Stimulated activated CD4-positive, alpha-beta T cell treated with anti-CD3 and anti-CD28 coated beads, Interleukin-2, amount 100 ng/mL, for 24 hours (primary cell): ENCODE data around the gene PITX2.

Experiments
- DNase-seq, 2 donors: peaks; one replicate each; pipeline ENCODE4 v3.0.0-alpha.2; 2020

PITX2 gene

DNA sequence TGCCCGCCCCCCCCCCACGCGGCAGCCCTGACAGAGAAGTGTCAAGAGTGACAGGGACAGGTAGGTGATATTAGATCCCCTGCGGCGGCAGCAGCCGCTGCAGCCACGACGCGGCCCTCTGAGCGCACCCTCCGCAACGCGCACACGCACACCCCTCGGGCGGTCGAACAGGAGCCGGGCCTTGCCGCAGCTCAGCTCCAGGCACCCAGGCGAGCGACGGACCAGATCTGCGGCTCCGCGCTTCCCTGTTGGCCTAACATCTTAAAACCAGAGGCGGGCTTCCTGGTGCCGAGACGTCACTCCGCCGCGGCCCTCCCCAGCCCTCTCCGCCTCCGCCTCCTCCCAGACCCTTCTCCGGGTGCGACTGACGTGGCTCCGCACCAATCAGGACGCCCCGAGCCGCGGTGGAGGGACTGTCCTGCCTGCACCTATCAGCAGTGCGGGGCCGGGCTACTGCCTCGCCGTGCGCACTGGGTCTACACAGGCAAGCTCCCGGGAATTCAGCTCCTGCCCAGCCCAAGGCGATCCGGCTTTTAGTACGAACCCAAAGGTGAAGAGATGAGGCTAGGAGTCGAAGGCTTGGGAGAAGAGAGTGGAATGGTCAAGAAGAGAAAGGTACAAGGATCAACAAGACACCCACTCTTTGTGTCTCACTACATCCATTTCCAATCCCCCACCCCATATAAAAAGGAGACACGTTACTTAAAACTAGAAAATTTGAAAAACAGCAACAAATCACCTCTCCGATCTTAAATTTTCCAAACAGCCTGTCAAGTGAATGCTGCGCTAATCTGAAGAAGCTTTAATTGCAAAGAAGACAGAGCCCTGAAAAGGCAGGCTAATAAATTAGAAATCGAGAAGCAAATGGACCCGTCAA is at the start of gene PITX2:
TSS of gene PITX2 (minus strand) at position 237 of the 877 bp plus-strand sequence. CDS start 617 bp downstream, outside the sequence.
- peak; percentile 34 to 70 for DNase-seq

DNA sequence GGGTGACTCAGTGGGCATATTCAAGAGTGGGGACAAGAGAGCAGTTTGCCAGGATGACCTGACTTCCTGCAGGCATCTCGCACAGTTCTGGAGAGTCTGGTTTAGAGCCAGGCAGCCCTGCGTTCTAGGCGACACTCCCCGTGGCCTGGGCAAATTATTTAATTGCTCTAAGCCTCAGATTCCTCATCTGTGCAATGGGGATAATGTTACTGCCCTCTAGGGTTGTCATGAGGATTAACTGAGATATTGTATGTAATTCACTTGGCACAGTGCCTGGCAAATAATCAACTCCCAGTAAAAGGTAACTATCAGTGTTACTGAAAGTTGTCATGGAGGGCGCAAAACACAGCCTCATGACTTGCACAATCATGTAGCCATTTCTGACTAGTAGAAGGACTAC is 48.8 kb upstream of the PITX2 start:
- DNase-seq, result no peak

DNA sequence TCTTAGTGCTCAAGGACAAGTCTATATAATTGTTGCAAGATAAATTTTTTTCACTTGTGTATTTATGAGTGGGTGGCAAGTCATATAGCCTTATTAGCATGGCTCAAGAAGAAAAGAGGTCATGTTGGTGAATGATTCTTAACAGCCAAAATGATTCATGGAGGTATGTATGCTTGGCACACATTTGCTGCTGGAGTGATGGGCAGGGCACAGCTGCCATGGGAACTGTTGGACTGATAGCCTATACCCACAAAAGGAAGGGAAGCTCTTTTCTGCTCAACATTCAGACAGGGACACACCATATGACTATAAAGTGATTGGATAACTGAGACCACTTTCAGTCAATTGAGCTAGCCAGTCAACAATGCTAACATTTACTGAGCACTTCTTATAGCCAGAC is 46.8 kb upstream of the PITX2 start:
- no peak for DNase-seq

DNA sequence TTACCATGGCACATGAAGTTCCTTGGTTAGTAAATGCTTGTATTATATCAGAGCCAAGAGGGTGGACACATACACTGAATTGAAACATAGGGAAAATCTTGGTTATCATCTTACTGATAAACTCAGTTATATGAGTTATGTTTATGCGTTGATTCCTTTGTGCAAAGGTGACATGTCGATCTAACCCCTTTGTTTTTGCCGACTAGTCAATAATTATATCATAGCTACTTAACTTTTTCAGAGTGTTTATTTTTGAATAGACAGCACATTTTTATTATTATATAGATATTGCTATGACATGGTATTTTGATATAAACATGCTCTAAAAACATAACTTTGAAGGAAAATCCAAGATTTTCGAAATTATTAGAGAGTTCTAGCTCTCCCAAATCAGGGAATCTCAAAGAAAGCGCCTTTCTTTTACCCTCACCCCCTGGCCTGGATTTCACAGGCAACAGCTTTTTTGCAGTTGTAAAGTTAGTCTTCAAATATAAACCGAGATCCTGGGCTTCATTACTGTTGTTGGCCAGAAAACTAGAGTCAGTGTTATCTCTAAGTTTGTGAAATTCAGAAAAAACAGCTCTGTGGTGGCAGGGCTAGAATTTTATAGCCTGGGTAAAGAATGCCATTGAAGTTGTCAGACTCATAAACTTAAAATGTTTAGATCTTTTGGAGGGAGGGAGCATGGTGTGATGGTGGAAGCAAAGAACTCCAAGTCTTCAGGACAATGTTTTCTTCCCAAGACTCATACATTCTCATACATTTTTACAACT is 45.8 kb upstream of the PITX2 start:
- DNase-seq, result no peak

DNA sequence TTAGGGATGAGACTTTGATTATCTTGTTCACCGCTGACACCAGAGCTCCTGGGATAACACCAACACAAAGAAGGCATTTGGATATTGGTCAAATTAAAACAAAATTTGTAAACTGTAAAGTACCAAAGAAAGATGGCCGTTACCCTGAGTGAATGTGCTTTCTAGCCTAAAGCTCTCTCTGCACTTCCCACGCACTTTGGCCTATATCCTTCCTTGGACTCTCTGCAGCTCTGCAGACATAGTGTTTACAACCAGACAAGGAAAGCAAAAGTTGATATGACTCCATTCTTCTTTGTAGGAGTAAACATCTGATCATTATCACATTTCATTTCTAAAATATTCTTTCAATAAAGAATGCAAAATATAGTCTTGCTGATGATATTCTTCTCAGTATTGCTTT is 44.8 kb upstream of the PITX2 start:
- no peak for DNase-seq

DNA sequence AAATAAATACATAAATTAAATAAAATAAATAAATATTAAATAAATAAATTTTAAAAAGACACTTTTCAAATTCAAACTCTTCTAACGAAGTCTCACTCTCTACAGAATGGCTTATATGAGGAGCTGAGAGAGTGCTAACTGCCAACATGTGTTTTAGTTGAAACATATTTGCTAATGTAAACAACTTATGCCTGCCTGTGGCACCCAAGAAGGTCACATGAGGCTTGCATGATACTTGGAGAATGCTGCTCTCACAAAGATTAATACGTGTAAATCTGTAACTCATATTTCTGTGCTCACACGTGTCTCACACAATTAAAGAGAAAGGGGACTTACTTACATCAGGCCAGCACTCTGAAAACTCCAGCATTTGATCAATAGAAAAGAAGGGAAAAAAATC is 43.2 kb upstream of the PITX2 start:
- no peak for DNase-seq

DNA sequence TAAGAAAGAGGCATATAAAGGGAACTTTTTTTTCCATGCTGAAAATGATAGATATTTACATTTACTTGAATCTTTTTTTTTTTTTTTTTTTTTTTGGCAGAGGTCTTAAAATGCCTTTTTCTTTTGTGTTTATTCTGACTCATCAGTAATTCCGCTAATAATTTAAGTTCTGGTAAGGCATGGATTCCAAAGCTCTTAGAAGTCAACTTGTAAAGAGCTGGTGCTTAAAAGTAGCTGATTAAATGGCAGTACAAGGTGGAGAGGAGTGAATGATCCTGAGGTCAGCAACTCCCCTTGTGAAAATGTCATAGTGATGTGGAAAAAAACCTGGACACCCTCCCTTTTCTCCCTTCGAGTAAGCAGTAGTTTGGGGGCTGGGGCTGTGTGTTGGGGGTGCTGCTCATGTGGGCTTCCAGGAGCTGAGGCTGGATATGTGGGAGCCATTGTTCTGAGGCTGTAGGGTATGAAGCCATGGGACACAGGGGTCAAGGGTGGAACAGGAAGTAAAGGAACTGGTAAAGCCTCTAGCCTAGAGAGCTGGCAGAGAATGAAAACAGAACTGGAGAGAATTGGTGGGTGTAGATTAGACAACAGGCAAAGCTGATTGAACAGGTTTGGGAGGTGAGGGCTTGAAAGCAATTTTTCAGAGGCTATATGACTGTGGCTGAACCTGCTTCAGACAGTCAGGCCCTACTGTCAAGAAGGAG is 41.0 kb upstream of the PITX2 start:
- DNase-seq, result no peak

DNA sequence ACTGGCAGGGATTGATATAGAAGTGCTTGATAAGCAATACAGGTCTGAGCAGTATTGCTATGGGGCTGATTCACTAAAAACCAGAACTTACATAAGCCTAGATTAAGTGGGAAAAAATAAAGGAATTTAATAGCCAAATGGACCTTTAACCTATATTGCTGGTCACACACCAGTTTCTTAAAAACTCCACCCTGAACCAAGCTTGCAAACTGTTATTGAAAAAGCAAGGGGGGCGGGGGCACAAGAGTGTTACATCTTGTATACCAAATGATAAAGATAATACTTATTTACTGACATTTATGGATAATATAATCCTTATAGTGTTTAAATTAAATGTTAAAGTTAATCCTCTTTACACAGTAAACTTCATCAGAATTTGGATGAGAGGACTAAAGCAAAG is 40.3 kb upstream of the PITX2 start:
- DNase-seq, result no peak

DNA sequence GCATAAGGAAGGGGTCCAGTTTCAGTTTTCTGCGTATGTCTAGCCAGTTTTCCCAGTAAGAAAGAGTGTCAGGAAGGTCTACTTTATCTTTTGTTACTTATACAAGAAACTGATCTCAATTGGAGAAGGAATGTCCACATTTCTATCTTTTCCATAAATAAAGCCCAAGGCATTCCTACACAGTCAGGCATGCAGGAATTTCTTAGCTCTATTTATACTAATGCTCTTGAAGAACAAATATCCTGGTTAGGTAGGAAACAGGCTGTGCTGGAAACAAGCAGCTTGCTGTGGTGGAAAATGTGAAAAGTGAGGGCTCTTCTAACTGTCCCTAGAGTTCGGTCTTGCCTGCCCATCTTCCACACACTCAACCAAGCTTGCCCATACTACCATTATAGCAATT is 37.9 kb upstream of the PITX2 start:
- DNase-seq, result no peak

DNA sequence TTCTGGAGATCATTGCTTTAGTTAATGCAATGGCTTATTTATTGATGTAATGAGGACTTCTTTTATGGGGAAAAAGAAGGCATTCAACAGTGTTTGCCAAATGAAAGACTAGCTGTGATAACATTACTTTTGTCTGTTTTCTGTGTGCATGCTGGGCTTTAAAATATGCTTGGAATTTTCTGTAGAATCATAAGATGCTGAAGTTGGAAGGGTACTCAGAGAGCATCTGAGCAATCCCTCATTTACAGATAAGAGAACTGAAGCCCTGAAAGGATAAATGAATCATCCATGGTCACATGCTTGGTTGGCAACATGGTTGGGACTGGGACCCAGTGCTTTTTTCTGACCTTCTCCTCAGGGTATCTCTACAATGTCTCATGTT is 31.4 kb upstream of the PITX2 start:
- DNase-seq, result no peak

DNA sequence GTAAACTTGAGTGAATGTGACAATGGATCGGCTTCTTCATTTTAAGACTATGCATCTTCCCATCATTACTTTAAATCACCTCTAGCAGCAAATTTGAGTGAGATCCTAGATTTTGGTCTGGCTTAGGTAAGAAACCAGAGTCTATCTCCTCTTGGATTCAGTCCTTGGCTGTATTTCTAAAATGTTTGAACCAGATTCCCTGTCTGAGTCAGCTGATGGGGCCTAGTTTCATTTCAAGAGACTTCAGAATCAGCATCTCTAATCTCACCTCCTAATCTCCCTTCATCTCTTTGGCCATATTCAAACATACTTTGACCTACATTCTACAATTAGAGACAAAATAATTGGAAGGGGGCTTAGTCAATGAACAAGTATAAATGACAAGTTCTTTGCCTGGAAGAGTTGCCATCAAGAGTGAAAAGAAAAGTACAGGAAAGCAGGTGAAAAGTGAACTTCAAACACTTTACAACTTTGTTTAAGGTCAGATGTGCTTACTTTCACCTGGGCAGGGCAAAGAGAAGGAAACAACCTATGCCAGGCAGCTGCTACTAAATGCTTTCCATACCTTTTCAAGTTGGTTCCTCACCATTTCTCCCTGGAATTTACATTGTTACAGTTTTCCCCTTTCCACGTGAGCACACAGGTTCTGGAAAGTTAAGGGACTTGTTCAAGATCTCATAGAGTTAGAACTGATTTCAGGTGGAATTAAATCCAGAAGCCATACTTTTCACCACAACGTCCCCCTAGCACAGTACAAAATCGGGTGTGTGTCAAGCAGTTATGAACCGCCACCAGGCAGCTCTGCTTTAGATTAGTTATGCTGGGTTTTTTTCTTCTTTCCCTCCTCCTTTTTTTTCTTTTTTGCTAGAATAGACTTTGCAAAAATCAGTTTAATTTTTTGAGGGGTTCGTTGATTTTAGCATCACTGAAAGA is 30.7 kb upstream of the PITX2 start:
- no peak for DNase-seq

DNA sequence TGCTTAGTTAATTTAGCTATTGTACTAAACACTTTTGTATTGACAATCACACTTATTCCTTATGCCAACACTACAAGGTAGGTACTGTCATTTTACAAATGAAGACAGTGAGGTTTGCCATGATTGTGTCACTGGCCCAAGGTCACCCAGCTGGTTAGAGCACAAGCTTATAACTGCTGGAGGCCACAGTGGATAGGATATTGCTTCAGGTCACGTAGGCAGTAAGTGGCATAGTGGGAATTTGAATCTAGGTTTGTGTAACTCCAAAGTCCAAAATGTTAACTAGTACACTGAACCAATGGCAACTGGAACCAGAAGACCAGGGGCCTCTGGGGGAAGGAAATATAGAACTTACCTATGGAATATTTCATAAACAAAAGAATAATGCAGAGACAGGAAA is 21.1 kb upstream of the PITX2 start:
- no peak for DNase-seq

DNA sequence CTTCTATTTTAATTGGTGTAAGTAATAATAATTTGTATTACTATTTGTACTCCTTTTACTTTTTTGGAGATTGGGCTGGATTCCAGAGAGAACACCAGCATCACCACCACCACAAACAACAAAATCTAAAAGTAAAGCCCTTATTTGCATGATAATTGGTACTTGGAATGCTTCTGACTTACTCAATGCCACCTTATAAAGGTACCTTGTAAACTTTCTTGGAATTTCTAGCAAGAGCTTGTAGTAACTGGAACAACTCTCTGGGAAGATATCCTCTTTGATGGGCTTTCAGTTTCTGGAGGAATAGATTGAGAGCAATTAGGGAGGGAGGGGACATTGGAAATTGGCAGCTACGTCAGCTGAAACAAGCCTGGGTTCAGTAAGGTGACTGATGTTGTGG is 20.2 kb upstream of the PITX2 start:
- DNase-seq, result no peak

DNA sequence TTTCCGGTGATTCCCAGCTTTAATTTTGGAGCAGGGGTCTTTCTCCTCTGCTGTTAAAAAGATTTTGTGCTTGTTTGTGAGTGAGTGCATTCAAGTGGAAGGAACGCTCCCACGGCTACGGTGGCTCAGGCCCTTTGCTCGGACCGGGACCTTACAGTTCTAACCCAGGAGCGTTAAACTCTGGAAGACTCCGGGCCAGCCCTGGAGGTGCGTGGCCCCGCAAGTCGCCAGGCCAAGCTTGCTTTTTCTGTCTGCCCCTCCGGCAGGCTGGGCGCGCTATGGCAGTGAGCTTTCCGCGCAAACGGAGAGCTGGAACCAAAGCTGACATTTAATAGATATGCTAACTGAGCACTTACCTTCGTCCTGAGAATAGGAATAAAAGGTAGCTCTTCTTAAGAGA is 18.3 kb upstream of the PITX2 start:
- DNase-seq, result no peak

DNA sequence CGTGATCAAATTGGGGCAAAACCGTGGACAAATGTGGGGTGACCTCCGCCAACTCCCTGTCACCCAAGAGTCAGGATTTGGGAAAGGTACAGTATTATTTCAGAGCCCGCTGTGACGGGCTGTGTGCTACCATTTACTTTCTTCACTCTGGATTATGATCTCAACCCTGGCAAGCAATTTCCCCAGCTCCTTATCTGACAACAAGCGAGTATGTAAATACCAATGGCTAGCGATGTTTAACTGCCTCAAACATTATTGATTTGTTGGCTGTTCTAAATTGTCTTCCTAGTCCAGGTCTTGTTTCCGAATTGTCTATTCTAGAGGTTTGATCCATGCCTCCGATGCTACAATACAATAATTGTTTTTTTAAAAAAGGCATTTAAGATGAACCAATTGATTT is 17.7 kb upstream of the PITX2 start:
- no peak for DNase-seq

DNA sequence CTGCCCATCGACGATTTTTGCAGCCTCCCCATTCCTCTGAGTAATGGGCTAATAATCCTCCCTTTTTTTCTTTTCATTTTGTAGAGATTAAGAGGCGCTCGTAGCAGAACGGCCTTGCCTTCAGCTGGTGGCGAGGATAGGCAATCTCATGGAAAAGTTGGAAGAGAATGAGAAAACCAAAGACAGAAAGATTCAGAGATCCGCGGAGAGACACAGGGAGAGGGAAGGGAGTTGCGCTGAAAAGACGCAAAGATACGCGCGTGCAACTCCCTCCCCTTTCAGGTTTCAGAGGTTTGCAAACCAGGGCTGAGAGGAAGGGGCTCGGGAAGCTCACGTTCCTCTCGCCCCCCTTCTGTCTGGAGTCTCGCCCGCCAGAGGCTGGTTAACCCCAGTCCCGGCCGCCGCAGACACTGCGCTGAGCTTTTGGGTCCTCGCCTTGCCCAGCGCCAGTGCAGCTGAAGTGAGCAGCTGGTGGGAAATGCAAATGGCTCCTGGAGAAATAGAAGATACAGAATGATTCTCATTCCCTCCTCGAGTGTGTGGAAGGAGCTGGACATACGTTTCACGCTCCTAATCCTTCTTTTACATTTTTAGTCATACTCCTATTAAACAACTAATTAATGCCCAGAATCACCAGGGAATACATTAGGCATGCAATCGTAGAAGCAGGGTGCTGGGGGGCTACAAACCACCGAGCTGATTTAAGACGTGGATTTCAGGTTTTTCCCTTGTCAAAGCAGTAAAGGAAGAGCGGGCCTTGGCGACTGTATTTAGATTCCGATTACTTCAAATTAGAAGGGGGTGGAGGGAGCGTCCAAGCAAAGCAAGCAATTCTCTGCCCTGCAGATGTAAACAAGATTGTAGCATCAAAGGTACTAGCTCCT is 16.6 kb upstream of the PITX2 start:
- DNase-seq, result no peak

DNA sequence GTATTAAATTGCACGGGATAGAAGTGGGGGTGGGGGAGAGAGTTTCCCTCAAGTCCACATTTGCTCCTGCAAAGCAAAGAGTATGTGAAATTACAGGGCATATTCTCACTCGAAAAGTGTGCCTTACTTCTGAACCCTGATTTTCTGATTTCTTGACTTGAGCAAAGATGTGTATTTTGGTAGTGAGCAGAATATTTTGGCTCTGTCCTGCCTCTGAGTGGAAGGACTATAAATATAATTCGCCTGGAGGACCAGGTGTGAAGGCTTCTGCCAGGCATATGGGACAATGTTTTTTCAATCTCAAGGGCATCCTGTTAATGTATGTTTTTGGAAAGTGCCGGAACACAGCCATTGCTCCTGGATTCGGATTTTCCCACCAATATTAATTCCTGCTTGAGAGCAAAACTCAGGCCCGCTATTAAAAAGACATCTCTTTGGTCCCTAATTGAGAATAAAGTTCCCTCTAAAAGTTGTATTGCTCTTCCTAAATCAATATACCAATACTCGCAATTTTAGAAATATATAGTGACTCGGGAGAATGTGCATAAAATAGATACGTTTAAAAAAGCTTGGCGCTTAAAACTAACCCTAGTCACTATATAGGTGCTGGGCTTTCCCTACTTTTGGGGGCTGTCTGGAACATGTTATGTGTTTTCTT is 15.3 kb upstream of the PITX2 start:
- no peak for DNase-seq

DNA sequence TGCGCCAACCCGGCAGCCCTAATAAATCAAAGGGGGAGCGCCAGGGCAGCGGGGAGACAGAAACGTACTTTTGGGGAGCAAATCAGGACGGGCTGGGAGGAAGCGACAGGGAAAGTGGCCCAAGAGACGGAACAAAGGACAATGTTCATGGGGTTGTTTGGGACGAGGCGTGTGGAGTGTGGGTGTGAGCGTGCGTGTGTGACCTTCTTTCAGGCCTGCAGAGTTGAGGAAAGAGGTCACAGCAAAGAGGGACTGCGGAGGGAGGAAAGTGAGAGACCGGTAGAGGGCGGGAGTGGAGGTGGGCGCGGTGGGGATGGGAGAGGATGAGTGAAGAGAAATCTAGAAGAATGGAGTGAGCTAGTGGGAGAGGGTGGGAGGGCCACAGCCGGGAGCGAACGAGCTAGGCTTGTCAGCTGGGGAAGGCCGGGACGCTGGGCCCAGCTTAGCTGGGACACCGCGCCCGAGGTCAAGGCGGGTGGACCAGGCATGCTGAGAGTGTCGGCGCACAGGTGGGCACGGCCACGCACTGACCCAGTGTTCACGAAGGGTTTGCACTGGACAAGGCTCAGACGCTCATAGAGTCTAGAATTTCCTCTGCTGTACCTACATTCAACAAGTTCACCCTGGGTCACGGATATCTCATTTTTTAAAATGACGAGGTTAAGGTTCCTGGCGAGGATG is 14.7 kb upstream of the PITX2 start:
- DNase-seq, result no peak

DNA sequence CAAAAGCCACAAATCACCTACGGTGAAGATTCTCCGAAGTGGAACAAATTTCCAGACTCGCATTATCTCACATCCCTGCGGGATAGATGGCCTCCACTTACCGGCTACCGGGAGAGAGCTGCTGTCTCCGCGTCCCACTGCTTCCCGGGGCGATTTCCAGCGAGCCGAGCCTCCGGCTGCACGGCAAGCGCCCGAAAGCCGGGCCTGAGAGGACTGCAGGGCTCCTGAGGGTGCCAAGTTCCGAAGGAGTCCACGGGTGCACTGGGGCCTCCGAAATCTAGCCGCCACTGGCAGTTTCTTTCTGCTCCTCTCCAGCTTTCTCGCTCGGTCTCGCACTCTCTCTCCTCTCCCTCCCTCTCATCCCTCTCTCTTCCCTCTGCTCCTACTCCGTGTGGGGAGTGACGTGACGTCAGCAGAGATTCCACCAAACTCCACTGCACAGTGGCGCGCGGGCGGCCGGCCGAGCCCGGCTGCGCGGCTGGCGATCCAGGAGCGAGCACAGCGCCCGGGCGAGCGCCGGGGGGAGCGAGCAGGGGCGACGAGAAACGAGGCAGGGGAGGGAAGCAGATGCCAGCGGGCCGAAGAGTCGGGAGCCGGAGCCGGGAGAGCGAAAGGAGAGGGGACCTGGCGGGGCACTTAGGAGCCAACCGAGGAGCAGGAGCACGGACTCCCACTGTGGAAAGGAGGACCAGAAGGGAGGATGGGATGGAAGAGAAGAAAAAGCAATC is 14.0 kb upstream of the PITX2 start:
- no peak for DNase-seq
